ENCODE measurements around the gene NSRP1. TPM values are rescaled to one million over a fixed set of nuclear protein-coding genes. Genes with fewer than 3 reads are reported as not detected.

Gene NSRP1
- total RNA-seq, 1 donor from 2014 or later, result 31.7 TPM

Other genes starting within 250 kb of the NSRP1 start
- gene SSH2, start 186.6 kb upstream of the NSRP1 start, total RNA-seq, result 42.8 and 43.8 TPM in 2 replicates
- 0.21 and 0.28 TPM in 2 replicates for gene EFCAB5, start 175.2 kb upstream of the NSRP1 start, total RNA-seq
- not detected in 2 replicates for gene SLC6A4, start 118.9 kb downstream of the NSRP1 start, total RNA-seq
- 68.2 and 72.8 TPM in 2 replicates for gene BLMH, start 175.1 kb downstream of the NSRP1 start, total RNA-seq
- not detected in 2 replicates for gene TMIGD1, start 217.2 kb downstream of the NSRP1 start, total RNA-seq

All from activated CD4-positive, alpha-beta T cell treated with anti-CD3 and anti-CD28 coated beads, Interleukin-2, amount 10 ng/mL, durations not matched to agents 24 days and 14 days (primary cell).